ENCODE data around the gene ARID2.

Gene ARID2, protein sequence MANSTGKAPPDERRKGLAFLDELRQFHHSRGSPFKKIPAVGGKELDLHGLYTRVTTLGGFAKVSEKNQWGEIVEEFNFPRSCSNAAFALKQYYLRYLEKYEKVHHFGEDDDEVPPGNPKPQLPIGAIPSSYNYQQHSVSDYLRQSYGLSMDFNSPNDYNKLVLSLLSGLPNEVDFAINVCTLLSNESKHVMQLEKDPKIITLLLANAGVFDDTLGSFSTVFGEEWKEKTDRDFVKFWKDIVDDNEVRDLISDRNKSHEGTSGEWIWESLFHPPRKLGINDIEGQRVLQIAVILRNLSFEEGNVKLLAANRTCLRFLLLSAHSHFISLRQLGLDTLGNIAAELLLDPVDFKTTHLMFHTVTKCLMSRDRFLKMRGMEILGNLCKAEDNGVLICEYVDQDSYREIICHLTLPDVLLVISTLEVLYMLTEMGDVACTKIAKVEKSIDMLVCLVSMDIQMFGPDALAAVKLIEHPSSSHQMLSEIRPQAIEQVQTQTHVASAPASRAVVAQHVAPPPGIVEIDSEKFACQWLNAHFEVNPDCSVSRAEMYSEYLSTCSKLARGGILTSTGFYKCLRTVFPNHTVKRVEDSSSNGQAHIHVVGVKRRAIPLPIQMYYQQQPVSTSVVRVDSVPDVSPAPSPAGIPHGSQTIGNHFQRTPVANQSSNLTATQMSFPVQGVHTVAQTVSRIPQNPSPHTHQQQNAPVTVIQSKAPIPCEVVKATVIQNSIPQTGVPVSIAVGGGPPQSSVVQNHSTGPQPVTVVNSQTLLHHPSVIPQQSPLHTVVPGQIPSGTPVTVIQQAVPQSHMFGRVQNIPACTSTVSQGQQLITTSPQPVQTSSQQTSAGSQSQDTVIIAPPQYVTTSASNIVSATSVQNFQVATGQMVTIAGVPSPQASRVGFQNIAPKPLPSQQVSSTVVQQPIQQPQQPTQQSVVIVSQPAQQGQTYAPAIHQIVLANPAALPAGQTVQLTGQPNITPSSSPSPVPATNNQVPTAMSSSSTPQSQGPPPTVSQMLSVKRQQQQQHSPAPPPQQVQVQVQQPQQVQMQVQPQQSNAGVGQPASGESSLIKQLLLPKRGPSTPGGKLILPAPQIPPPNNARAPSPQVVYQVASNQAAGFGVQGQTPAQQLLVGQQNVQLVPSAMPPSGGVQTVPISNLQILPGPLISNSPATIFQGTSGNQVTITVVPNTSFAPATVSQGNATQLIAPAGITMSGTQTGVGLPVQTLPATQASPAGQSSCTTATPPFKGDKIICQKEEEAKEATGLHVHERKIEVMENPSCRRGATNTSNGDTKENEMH (N-terminal part only)

DNA sequence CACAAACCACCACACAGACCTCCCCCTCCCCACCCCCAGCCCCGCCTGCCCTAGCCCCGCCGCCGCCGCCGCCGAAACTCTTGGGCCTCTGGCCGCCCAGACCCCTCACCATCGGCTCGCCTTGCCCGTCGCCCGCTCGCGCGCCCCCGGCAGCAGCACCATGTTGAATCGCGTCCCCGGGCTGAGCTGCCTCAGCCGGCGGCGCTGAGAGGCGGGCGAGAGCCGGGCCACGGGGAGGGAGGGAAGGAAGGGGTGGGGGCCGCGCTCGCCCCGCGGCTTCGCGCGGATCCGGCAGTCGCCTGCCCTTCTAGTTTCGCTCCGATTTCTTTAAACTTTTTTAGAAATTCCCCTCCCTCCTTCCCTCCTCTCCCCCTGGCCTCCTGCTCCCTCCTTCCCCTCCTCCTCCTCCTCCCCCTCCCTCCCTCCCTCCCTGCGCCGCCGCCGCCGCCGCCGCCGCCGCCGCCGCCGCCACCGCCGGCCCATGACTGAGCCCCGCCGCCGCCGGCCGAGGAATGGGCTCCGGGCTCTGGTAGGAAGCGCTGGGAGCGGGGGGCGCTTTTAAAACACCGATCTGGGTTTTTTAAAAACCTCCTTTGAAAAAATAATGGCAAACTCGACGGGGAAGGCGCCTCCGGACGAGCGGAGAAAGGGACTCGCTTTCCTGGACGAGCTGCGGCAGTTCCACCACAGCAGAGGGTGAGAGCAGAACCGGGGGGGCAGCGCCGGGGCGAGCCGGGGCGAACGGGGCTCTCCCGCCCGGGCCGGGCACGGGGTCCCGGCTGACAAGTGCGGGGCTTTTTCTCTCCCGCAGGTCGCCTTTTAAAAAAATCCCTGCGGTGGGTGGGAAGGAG is at the start of gene ARID2:
ARID2 (plus strand) TSS at position 474 of the 851 bp plus-strand sequence; CDS start at position 605, 131 bp downstream.
- DNase-seq = peak; percentile 87

DNA sequence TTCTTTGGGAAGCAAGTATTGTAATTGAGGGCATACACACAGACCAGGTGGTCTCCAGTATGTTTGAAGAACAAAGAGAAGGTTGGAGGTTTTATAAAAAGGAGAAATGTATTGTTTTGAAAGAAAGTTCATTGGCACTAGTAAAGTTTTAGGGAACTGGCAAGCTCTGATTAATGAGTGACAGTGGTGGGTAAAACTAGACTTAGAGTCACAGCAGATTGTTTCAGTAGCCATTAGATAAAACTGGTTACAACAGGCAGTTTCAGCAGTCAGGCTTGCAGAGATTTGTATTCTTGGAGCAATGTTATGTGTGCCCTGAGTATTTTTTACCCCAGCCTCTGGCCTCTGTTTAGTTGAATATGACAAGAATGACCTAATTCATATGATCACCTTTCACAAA is 49.1 kb upstream of the ARID2 start:
- no peak for DNase-seq

DNA sequence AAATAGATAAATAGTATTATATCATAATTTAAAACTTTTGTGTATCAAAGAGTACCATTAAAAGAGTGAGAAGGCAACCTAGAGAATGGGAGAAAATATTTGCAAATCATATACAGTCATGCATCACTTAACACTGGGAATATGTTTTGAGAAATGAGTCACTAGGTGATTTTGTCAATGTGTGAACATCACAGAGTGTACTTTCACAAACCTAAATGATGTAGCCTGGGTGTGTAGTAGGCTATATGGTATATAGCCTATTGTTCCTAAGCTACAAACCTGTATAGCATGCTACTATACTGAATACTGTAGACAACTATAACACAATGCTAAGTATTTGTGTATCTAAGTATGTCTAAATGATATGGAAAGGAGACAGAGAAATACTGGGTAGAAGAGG is 48.0 kb upstream of the ARID2 start:
- DNase-seq = no peak

DNA sequence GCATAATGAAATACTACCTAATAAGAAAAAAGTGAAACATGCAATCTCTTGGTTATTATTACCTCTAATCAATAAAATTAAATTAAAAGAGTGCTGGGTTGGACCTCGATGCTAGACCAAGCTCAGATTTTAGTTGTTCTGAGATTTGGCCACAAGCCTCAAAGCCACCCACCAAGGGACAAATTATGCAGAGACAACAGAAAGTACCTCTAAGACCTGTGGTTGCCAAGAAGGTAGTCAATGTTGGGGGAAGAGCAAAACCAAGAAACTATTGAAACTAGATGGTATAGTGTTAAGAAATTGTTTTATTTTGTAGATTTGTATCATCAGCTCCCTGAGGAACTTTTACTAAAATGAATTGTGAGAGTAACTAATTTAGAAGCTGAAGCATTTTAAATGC is 43.8 kb upstream of the ARID2 start:
- no peak for DNase-seq

DNA sequence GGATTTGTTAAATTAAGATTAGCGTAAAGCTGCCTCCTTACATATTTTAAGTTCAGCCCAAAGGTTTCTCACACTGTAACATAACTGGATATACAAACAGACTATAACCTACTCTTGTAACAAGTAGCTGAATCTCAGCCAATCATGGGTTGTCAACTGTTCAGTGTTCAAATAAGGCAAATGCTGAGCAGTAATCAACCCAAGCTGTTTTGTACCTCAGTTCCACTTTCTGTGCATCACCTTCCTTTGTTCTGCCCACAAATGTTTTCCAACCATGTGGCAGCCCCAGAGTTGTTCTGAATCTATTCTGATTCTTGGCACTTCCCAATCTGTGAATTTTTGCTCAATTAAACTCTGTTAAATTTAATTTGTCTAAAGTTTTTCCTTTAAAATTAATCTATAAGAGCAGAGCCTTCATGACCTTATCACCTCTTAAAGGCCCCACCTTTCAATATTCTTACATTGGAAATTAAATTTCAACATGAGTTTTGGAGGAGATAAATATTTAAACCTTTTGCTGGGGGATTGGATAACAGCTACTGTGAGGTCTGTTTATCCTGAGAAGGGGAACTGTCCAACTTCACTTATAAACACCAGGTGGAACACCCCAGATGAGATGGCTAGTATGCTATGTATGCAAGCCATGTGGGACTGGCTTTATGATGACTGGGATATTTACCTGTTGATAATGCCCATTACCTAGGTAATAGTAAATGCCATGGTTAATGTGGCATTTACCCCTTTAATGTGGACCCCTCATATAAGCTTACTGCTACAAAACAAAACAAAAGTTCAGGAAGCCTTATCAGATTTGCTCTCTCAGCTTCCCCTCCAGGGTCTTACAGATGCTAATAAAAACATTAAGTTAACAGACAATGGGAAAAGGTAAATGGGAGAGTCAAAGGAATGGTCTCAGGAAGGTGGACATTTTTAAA is 42.2 kb upstream of the ARID2 start:
- no peak for DNase-seq

DNA sequence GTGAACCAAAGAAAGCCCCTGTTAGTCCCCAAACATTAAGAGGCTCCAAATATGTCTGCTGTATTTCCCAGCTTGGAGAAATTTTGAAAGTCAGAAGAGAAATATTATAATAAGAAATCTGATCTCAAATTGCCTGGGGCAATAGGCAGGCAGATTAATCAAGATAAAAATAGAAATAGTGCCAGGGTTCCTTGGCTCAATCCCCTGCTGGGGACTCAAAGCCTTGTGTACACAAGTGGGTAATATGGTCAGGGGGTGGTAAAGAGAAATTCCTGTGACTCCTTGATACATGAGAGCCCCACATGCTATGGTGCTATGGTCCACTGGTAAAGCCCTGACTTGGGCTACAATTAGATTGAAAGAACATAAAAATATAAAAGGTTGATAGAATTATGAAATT is 41.3 kb upstream of the ARID2 start:
- no peak for DNase-seq

DNA sequence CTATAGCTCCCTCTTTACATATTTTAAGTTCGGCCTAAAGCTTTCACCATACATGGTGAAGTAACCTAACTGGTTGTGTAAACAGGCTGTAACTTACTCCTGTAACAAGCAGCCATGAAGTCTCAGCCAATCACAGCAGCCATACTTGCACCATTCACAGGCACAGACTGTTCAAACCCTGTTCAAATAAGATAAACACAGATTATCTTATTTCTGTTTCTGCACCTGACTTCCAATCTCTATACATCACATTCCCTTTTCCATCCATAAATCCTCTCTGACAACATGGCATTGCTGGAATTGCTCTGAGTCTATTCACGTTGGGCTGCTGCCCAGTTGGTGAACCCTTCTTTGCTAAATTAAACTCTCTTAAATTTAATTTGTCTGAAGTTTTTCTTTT is 34.5 kb upstream of the ARID2 start:
- DNase-seq = no peak

DNA sequence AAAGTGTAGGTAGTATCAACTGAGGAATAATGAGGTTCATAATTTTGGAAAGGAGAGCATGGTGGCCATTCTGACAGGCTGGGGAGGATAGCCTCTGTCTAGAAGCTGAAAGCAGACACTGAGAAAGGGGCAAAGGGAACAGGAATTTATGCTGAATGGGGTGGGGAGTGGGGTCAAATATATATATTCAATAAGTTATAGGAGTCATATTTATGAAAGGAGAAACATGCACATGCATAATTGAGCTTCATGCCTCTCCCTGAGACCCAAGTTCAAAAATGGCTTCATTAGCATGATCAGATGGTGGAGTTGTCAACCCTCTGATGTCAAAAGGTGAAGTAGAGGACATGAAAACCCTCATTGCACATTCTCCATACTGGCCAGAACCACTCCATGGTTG is 33.9 kb upstream of the ARID2 start:
- DNase-seq = no peak

DNA sequence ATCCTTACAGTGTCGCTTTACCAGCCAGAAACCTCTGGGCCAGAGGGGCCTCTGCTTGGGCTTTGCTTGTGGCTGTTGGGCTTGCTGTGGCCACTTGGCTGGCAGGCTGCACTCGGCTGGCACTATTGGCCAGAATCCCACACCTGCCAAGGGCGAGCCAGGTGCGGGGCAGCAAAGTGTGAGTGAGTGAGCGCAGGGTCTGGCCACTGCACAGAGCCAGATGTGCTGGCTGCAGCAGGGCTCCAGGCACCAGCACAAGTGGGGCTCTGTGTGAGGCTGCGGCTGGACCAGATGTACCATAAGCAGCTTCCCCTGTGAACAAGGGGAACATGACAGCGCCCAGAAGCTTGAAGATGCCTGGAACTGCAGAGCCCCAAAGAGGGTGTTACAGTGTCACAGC is 33.5 kb upstream of the ARID2 start:
- DNase-seq = no peak

DNA sequence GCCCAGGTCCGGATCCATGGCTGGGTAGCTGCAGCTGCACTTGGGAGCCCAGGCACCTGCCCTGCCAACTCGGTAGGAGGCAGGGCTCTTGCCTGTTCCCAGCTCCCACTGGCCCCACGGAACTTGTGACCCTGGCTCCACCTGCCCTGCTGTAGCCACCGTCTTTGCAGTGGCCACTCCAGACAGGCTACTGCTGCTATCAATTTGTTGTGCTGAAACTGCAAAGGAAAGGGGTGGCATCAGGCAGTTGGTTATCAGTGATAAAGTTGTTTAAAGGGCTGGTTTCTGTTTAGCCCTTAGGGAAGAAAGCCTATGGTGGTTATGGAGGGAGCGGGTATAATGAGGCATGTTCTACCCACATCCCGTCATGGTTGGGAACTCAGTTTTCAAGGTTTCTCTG is 32.1 kb upstream of the ARID2 start:
- no peak for DNase-seq

DNA sequence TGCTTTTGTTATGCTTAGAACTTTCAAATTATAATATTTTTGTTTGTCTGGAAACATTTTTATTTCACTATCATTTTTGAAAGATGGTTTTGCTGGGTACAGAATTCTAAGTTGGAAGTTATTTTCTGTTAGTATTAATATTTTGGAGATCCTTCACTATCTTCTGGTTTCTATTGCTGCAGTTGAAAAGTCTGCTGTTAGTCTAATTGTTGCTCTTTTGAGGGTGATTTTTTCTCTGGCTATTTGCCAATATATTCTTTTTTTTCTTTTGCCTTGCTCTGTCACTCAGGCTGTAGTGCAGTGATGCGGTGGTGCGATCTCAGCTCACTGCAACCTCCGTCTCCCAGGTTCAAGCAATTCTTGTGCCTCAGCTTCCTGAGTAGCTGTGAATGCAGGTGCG is 28.2 kb upstream of the ARID2 start:
- no peak for DNase-seq

DNA sequence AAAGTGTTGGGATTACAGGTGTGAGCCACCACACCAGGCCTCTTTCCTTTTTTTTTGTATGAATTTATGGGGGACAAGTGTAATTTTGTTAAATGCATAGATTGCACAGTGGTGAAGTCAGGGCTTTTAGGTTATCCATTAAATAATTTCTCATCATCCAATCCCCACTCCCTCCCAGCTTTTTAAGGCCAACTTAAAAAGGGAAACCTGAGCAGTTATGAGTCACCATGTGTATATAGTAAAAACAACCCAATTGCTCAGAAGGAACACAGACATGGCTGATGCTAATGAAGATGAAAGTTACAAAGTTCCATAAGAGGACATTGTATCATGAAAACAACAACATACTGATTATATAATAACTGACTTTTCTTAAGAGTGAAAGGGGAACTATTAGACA is 25.6 kb upstream of the ARID2 start:
- no peak for DNase-seq

DNA sequence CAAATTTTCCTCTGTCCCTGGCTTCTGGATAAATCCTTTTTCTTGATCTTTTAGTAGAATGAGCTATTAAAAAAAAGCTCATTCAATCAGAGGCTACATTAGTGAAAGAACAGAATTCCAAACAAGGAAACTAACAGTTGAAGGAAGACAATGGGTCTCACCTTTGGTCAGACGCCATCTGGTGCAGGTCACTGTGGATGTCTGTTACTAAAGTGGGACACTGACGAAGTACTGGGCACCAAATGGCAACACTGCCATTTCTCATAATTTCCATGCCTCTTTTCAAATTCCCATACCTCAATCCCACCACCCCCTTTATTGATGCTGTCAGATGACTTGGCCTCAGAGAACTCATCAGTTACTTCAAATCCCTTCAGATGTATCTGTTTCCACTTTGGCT is 24.5 kb upstream of the ARID2 start:
- DNase-seq = no peak

DNA sequence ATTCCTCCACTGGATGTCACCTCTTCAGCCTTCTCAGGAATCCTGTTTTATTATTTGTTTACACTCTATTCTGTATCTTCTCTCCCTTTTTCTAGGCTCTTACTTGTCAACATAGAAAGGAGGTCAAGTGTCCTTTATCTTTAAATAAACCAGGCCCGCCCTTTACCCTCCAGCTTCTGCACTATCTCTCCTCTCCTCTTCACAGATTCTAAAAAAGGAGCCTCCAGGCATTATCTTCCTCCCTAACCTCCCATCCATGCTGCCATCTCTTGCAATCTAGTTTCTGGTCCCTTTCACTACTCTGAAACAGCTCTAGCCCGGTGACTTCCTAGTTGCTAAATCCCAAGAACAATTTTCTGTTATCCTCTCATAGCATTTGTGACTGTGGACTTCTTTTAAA is 24.1 kb upstream of the ARID2 start:
- no peak for DNase-seq

DNA sequence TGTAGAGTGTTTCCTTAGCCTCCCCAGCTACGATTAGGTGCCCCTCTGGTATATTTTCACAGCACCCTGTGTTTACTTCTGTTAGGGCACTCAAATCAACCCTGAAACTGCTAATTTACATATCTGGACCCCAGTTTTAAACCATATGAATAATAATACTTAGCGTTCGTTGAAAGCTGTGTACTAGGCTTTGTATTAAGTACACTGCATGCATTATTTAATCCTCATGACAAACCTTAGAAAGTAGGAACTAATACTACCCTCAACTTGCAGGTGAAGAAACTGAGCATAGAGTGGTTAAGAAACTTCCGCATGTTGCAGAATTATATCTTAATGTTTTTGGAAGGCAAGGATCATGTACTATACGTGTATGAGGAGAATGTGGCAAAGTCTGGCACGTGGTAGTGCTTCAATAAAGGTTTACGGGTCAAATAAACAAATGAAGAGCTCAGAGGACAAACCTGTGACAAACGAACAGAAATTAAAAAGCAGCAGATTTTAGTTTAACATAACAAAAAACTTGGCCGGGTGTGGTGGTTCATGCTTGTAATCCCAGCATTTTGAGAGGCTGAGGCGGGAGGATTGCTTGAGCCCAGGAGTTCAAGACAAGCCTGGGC is 22.2 kb upstream of the ARID2 start:
- no peak for DNase-seq

DNA sequence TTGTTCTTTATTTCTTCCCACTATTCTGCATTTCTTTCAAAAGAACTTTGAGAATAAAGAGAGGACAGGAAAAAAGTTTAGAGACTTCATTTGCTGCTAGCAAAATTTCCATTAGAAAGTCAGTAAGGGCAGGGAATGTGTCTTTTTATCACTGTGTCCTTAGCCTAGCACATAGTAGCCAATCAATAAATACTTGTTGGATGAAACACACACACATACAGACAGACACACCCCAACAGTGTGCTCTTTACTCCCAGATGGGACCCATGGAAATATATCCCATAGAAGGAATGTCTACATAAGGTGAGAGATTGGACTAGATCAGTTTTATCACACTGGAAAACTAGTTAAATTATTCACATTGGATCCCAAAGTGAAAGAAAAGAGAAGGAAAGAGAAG is 21.1 kb upstream of the ARID2 start:
- DNase-seq = no peak

DNA sequence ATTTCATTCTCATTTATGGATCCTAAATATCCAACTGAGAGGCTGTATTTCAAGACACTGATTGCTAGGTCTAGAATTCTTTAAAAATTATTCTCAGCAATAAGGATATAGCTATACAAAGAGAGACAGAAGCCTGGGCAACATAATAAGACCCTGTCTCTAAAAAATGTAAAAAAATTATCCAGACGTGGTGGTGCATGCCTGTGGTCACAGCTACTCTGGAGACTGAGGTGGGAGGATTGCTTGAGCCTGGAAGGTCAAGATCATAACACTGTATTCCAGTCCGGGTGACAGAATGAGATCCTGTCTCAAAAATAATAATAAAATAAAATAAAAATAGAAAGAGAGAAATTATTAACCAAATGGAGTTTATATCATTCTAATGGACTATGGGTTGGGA is 20.6 kb upstream of the ARID2 start:
- DNase-seq = no peak

DNA sequence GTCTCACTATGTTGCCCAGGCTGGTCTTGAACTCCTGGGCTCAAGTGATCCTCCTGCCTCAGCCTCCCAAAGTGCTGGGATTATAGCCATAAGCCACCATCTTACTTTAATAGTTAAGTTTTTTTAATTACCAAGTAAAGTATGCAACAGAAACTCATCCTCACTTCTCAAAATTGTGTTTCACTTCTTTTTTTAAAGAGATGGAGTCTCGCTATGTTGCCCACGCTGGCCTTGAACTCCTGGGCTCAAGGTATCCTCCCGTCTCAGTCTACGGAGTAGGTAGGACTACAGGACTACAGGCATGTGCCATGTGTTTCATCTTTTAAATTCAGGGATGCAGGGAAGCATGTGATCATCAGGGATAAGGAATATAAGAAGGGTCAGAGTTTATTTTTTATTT is 17.2 kb upstream of the ARID2 start:
- DNase-seq = no peak

DNA sequence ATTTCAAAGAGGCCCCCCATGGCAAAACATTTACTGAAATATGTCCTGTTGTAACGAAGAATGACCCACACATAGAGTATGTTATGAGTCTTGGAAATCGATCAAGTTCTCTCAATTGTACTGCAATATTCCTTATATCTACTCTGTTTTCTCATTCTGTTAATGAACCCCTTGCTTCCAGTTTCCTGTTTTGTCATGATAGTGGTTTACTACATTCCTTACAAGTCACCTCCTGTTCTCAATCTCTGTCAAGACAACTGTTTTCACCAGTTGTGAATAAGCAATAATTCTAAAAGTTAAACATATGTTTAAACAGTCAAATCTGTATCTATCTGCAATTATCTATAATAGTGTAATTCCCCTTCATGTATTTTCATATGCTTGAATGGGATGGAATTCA is 16.4 kb upstream of the ARID2 start:
- DNase-seq = no peak

DNA sequence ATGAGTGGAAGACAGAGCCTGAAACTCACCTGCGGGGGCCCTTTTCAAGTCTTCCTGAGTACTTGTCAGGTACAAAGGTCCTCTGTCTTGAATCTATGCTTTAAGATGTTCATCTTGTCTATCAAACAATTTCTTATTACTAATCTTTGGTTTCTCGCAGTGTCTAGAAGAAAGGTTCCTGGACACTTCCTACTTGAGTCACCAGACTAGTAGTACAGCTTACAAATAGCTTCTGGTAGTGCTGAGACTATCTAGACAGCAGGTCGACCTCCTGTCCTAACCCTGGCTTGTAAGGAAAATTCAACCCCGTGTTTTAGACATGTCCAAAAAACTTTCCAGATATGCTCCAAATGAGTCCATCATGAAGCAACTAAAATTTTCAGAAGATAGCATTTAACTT is 11.2 kb upstream of the ARID2 start:
- DNase-seq = no peak

DNA sequence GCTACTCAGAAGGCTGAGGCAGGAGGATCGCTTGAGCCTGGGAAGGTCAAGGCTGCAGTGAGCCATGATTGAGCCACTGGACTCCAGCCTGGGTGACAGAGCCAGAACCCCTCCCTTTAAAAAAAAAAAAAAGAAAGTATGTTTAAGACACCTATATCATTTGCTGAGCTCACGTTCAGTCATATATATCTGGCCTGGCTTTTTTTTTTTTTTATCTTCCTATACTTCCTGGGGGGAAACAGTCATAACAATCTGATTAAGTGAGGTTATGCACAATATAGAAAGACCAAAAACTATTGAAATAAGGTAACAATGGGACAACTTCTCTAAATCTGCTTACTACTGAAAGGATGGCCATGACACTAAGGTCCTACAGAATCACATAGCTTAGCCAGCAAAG is 9.4 kb upstream of the ARID2 start:
- DNase-seq = no peak
